Urinary bladder (tissue), 4 donors: ENCODE results near the gene TMEM86A. TPM values are rescaled to one million over a fixed set of nuclear protein-coding genes. Genes with fewer than 3 reads are reported as not detected.

Experiments used
- DNase-seq: peaks from one replicate; pipeline ENCODE4 v3.0.0-alpha.2; 2015; ENCODE audit errors: extremely low spot score
- H3K27ac ChIP-seq: one replicate; pipeline ENCODE4 v1.5.1; 2013; ENCODE audit warnings: low read depth, mild to moderate bottlenecking, moderate library complexity
- H3K36me3 ChIP-seq: one replicate; pipeline ENCODE4 v1.6.1; 2013; ENCODE audit warnings: mild to moderate bottlenecking, moderate library complexity; ENCODE audit not compliant: insufficient read depth
- H3K4me1 ChIP-seq: one replicate; pipeline ENCODE4 v1.6.1; 2013; ENCODE audit warnings: mild to moderate bottlenecking, moderate library complexity; ENCODE audit not compliant: insufficient read depth
- H3K4me3 ChIP-seq: one replicate; pipeline ENCODE4 v1.5.1; 2013; ENCODE audit warnings: low read depth, low read length
- WGBS: extraction: QIAGEN DNeasy Blood & Tissue Kit; methylation state at CpG from one replicate; pipeline ENCODE4 v1.1.7; 2013; 5-methylcytosine and 5-hydroxymethylcytosine counted together
- polyA plus RNA-seq: library from polyadenylated mRNA; stranded (reverse); fragments of 200-250 nt; gene quantifications from one replicate; pipeline ENCODE4 v1.2.3, GENCODE V29; 2013
- total RNA-seq: library from RNA; depleted of rRNA; stranded (reverse); fragments of >200 nt; gene quantifications from one replicate; pipeline ENCODE4 v1.2.3, GENCODE V29; 2014
- donor health status: healthy with polysubstance abuse.
- donor health status: healthy.

TMEM86A gene
- total and polyA plus RNA-seq, 2 donors, result 2.7 to 4.5 TPM

DNA sequence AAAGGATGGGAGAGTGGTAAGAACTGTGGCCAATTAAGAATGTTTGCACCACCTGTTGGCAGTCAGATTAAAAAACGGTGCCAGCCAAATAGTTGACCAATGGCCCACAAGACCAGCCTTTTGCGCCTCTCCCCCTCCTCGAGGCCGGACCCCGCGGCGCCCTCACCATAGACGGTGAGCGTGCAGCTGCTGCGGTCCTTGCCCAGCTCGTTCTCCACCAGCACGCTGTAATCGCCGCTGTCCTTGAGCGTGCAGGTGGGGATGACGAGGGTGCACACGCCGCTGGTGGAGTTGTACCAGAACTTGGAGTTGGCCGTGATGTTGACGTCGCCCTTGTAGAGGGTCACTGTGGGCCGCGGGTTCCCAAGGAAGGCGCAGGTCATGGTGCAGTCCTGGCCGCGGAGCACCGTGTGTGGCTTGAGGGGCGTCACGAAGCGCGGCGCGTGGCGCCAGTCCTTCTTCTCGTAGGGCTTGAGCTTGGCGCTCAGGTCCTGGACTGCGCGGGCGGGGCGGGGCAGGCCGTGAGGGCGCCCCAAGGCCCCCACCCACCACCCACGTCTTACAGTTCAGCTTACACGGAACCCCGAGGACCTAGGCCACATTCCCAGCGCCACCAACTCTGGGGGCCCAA lies 7.2 kb downstream of the TMEM86A start:
- Histone ChIP-seq H3K36me3 (no peaks in the 10 kb centered on the region), H3K4me3 (peak overlapping the region; percentile 47), H3K4me1 (no peaks in the 10 kb centered on the region), H3K27ac (no peak overlapping the region)
- WGBS, result under 1% methylated on average over 46 of the region's 46 CpGs
- no peak for DNase-seq

DNA sequence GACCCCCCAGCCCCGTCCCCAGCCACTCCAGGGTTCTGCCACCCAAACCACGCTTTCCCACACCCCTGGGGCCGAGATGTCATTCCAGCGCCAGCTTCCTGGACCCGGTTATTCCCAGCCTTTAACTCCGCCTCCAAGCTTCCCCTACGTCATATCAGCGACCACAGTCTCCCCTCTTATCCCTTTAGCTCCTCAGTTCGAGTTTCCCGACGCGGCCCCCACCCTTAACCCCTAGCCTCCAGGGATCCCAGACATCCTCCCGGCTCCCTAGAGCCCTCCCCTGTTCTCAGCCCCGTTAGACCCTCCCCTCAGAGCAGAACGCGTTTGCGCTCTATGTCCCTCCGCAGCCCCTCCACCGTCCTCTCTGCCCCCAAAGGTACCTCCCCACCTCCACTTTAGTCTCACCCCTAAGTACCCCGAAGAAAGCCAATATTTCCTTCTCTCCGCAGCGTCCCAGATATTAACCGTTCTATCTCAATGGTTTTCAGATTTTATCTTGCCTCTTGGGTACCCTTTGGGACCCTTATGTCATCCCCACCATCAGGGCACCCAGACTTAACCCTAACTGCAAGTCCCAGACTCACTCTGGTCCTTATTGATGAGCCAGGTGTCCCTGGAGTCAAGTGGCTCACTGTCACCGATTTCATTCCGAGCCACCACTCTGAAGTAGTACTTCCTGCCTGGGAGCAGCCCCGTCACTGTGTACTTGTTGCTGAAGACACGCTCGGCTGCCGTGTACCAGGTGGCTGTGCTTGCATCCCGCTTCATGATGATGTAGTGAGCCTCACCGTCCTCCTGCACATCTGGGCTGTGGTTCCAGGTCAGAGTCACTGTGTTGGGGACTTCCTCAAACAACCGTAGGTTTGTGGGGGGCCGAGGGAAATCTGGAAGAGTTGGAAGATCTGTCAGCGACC lies 8.0 kb downstream of the TMEM86A start:
- DNase-seq, result peak; percentile 75
- WGBS, result 10% methylated on average over 34 of the region's 34 CpGs
- Histone ChIP-seq H3K4me3 (peak overlapping the region; percentile 47), H3K4me1 (no peaks in the 10 kb centered on the region), H3K27ac (peak overlapping the region; percentile 66), H3K36me3 (no peaks in the 10 kb centered on the region)

DNA sequence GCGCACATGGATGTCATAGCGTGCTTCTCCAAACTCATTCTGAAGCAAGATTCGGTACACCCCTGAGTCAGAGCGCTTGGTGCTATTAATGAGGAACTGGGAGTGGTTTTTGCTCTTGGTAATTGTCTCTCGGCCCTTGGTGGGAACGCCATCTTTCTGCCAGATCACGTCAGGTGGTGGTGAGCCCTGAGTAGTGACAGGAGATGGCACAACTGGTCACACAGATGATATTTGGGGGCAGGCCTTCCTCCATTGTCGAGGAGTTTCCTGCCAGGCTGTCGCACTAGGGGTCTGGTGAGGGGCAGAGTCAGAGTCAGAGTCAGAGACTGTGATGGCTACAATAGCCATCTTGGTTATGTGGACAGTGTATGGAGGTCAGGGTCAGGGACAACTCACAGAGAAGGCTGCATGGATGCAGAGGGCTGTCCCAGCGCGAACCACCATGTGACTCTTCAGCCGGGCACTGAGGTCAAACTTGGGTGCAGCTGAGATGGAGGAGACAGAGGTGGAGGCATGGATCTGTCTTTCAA lies 9.3 kb downstream of the TMEM86A start:
- no peaks in the 10 kb centered on the region for H3K4me1 ChIP-seq
- DNase-seq, result no peak
- 91% methylated on average over 12 of the region's 12 CpGs for WGBS

DNA sequence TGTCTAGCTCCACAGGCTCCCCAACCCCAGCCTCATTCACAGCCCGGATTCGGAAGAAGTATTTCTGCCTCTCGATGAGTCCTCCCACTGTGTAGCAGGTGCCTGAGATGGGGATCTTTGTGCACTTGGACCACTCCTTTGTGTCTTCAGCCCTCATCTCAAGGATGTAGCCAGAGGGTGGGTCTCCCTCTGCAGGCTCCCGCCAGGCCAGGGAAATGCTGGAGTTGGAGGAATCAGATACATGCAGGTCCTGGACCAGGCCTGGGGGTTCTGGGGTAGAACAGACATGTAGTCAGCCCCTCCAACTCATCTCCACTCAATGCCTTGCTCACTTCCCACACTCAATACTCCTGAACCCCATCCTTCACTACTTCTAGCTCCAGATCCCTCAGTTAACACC lies 10.8 kb downstream of the TMEM86A start:
- H3K4me1 ChIP-seq, result no peaks in the 10 kb centered on the region
- H3K36me3 ChIP-seq, result no peaks in the 10 kb centered on the region
- H3K4me3 ChIP-seq, result no peak overlapping the region
- H3K27ac ChIP-seq, result no peak overlapping the region
- no peak for DNase-seq
- 93% methylated on average over 4 of the region's 4 CpGs for WGBS

More for the DNA sequence above, 9.3 kb downstream of the TMEM86A start:
- Histone ChIP-seq H3K27ac (no peak overlapping the region), H3K4me3 (no peak overlapping the region), H3K36me3 (no peaks in the 10 kb centered on the region)

DNA sequence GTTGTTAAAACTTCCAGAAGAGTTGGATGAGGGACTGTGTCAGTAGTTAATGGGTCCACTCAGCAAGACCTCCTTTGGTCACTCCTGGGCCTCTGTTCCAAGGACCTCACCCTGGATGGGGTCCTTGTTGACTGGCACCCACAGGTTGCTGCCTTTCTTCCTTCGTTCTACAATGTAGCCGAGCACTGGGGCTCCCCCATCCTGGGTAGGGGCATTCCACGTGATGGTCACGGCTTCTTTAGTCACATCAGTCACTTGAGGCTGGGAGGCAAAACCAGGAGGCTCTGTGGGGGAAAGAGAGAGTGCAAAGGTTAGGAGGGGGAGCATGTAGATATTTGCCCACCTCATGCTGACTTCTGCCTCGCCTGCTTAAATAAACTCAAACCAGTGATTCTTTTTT lies 12.0 kb downstream of the TMEM86A start:
- WGBS, result 79% methylated on average over 5 of the region's 5 CpGs
- no peak overlapping the region for H3K4me3 ChIP-seq
- DNase-seq, result no peak

DNA sequence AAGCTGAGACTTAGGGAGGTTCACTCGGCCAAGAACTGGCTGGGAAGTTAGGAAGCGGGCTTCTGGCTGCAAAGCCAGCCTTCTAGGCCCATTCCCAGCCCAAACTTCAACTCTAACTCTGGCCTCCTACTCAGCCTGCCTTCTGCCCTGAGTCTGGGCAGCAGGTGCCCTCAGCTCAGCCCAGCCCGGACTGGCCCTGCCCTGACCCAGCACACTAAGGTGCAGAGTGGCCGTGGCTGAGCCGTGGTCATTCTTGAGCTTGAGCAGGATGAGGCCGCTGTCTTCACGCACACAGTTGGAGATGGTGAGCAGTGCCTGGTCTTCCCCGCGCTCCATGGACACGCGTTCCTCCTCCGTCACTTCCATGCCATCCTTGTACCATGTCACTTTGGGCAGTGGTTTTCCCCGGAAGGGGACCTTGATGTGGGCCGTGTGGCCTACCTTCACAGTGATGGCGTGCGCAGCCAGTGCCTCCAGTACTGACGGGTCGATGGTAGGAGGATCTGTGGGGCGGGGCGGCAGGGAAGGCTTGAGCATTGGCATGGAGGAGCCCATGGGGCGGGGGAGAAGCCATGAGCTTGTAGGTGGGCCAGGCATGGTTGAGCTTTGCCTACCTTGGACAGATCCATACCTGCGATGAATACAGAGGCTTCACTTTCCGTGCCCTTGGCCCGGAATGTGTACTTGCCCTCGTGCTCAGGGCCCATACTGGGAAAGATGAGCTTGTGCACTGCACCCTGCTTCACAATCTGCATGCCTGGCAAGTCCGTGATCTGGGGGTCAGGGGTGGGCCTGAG lies 15.3 kb downstream of the TMEM86A start:
- no peak for DNase-seq
- H3K4me1 ChIP-seq, result no peaks in the 10 kb centered on the region
- no peak overlapping the region for H3K27ac ChIP-seq
- 95% methylated on average over 26 of the region's 26 CpGs for WGBS
- no peak overlapping the region for H3K4me3 ChIP-seq
- H3K36me3 ChIP-seq, result no peaks in the 10 kb centered on the region

More for the DNA sequence above, 12.0 kb downstream of the TMEM86A start:
- Histone ChIP-seq H3K4me1 (no peaks in the 10 kb centered on the region), H3K27ac (no peak overlapping the region), H3K36me3 (no peaks in the 10 kb centered on the region)

DNA sequence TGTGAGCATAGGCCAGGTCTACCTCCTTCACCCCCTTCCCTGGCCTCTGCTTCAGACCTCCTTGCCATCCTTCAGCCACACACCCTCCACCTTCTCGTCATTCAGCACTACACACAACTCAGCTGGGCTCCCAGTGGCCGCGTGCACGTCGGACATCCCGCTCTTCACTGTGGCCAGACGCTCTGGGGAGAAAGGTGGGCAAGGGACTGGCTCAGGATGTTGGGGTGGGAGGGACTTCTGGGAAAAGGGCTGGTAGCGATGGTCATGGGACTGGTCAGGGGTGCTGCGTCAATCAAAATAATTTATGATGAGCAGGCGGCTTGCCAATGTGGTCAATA lies 15.8 kb downstream of the TMEM86A start:
- no peak overlapping the region for H3K4me3 ChIP-seq
- H3K4me1 ChIP-seq, result no peaks in the 10 kb centered on the region
- no peak for DNase-seq
- H3K36me3 ChIP-seq, result no peaks in the 10 kb centered on the region
- 84% methylated on average over 10 of the region's 10 CpGs for WGBS
- H3K27ac ChIP-seq, result no peak overlapping the region

DNA sequence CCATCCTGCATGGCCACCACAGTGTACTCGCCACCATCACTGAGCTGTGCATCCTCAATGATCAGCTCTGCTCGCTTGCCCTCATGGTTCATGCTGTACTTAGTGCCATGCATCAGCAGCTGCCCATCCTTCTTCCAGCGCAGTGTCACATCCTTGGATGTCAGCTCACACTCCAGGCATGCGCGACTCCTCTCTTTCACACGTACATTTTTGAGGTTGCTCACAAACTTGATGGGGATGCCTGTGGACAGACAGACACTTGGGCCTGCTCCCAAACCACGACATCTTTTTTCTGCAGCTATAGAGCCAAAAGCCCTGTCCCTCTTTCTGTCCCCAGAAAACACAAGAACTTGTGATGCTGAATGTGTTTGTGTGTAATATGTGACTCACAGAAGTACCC lies 16.9 kb downstream of the TMEM86A start:
- Histone ChIP-seq H3K36me3 (no peaks in the 10 kb centered on the region), H3K4me3 (no peak overlapping the region), H3K27ac (no peak overlapping the region), H3K4me1 (no peaks in the 10 kb centered on the region)
- 83% methylated on average over 7 of the region's 7 CpGs for WGBS
- DNase-seq, result no peak

DNA sequence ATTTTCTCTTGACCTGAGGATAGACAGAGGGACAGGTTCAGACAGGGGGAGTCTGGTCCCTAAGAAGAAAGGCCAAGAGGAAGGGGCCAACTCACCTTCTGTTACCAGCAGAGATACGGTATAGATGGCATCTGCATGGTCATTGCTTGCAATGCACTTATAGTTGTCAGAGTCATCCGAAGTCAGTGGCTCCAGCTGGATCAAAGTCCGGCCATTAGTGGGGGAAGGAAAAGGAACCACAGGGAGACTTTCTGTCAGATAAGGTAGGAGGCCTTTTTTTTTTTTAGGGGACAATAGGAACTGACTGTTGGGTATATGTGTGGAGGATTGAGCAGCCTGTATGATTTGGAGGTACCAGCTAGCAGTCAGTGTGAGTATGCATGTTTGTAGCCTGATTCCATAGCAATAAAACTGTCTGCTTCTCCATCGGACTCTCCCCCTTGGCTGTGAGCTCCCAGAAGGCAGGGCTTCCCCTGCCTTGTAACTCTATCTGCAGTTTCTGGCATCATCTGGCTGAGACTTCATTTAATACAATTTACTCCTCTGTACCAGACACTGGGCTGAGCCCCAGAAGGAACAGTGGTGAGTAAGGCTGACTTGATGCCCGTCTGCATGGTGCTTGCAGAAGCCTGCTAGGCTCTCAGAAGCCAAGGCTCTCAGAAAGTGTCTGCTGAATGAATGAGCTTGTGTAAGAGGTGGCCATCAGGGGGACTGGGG lies 21.7 kb downstream of the TMEM86A start:
- 52% methylated on average over 5 of the region's 5 CpGs for WGBS
- no peak for DNase-seq
- Histone ChIP-seq H3K4me3 (no peak overlapping the region), H3K4me1 (no peaks in the 10 kb centered on the region), H3K36me3 (no peaks in the 10 kb centered on the region), H3K27ac (no peak overlapping the region)

DNA sequence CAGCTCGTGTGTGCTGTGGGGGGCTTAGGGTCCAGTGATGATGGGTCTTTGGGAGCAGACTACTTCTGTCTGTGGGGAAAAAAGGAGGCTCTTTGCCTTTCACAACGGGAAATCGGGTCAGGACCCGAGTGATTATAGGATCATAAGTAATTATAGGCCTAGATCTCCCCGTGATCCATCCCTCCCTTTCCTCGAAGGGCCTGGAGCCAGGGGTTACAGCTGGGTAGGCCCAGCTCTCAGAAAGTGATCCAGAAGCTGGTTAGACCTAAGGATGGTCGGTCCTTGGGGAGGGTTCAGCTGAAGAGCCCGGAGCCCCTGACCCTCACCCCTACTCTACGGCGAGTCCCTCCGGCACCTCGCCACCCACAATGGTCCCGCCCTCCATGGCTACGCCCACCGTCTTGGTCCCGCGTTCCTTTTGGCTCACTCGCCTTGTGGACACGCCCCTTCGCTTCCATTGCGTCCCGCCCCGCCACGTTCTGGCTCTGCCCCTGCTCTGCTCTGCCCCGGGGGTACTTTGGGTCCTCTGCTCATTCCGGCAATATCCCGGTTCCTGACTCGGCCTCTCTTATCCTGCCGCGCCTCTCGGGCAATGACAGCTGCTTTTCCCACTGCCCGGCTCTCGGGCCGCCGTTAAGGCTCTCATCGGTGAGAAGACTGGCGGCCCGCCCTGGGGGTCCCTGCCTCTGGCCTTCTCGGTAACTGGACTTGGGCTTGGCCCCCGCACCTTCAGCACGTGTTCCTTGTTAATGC lies 22.4 kb downstream of the TMEM86A start:
- WGBS, result 2% methylated on average over 41 of the region's 41 CpGs
- peak overlapping the region; percentile 42 for H3K4me3 ChIP-seq
- H3K36me3 ChIP-seq, result no peaks in the 10 kb centered on the region
- peak overlapping the region; percentile 28 for H3K27ac ChIP-seq
- H3K4me1 ChIP-seq, result no peaks in the 10 kb centered on the region
- no peak for DNase-seq

DNA sequence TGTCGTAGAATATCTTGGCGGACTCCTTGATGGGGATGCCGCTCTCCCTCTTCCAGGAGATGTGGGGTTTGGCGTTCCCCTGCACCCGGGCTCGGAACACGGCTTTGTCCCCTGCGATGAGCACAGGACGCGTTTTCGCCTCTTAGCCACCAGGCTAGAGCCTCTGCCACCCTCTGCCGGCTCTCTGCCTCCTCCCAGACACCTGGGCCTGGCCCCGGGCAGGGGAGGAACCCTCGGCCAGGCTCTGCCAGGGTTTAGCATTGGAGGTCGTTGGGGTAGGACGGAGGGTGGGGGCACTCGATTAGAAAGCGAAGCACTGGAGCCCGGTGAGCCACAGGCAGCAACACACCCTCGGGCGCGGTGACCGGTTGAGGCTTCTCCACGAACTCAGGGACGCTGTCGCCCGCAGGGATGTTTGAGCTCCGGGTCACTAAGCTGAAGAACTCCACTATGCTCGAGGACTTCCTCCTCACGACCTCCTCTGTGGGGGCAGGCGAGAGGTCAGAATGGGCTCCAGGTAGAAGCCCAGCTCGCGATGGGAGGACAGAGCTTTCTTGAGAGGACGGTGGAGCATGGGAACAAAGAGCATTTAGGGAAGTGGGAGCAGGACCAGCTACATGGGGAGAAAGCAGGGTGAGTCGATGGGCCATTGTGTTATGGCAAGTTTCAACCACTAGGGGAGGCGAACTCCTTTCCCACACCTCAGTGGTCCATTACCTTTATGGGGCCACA lies 23.1 kb downstream of the TMEM86A start:
- DNase-seq, result no peak
- Histone ChIP-seq H3K4me1 (no peaks in the 10 kb centered on the region), H3K4me3 (peak overlapping the region; percentile 42), H3K27ac (peak overlapping the region; percentile 28), H3K36me3 (no peaks in the 10 kb centered on the region)
- WGBS, result 3% methylated on average over 36 of the region's 36 CpGs

DNA sequence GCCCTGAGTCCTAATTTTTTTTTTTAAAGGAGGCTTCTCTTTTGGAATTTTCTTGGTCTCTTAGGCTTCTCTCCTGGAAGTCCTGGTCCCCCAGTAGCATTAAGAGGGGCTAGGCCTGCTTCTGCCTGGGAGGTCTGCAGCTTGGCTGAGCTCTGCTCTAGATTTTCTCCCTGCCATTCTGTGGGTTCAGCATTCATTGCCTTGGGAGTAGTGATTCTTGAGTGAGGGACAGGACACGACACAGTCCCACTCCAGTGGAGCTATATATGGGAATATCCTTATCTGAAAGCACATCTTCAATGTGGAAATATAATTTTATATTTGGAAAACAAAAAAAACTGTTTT lies 23.7 kb downstream of the TMEM86A start:
- no peak for DNase-seq
- Histone ChIP-seq H3K4me1 (no peaks in the 10 kb centered on the region), H3K36me3 (no peaks in the 10 kb centered on the region), H3K27ac (no peak overlapping the region), H3K4me3 (no peak overlapping the region)
- WGBS, result 95% methylated on average over 1 of the region's 1 CpG
